HL-60 (cell line): ENCODE data around the gene PECR.
"Not testable (repeated sequence)": the region's sequence is repeated elsewhere in the genome, so short reads cannot be mapped to it uniquely, and the experiment has no call there.

ENCODE experiments used
- DNase-seq, 2 experiments: peaks; one replicate each; pipeline ENCODE4 v3.0.0-alpha.2; 2010 to 2020; ENCODE audit warnings: low read depth in 1 of 2, low spot score in 1 of 2
- H3K27ac ChIP-seq: fragments of 250-450 bp; sonication (Bioruptor Pico); replicated peaks from 2 replicates; pipeline ENCODE4 v1.5.1; 2020; ENCODE audit warnings: mild to moderate bottlenecking, moderate library complexity
- H3K27me3 ChIP-seq: fragments of 250-450 bp; sonication (Bioruptor Pico); 2 replicates; pipeline ENCODE4 v1.5.1; 2021; ENCODE audit warnings: mild to moderate bottlenecking, moderate library complexity; ENCODE audit not compliant: insufficient read depth, poor library complexity, severe bottlenecking
- H3K4me3 ChIP-seq: replicated peaks from 2 replicates; pipeline ENCODE4 v1.5.1; 2011; ENCODE audit warnings: mild to moderate bottlenecking, control low read depth, low read length; ENCODE audit not compliant: insufficient read depth
- CTCF ChIP-seq: IDR thresholded peaks from one replicate; pipeline ENCODE4 v1.5.1; 2011; ENCODE audit warnings: low read length, control low read depth, inconsistent platforms; ENCODE audit not compliant: insufficient read depth
- GABPA ChIP-seq: IDR thresholded peaks from 2 replicates; pipeline ENCODE4 v1.6.1; 2012; ENCODE audit warnings: low read depth
- POLR2AphosphoS5 ChIP-seq: IDR thresholded peaks from 2 replicates; pipeline ENCODE4 v1.6.1; 2012; ENCODE audit warnings: low read depth
- REST ChIP-seq: IDR thresholded peaks from 2 replicates; pipeline ENCODE4 v1.6.1; 2012; ENCODE audit warnings: low read depth; ENCODE audit not compliant: insufficient replicate concordance
- SPI1 ChIP-seq: IDR thresholded peaks from 2 replicates; pipeline ENCODE4 v1.6.1; 2012; ENCODE audit warnings: low read depth, mild to moderate bottlenecking, borderline replicate concordance

PECR gene

DNA sequence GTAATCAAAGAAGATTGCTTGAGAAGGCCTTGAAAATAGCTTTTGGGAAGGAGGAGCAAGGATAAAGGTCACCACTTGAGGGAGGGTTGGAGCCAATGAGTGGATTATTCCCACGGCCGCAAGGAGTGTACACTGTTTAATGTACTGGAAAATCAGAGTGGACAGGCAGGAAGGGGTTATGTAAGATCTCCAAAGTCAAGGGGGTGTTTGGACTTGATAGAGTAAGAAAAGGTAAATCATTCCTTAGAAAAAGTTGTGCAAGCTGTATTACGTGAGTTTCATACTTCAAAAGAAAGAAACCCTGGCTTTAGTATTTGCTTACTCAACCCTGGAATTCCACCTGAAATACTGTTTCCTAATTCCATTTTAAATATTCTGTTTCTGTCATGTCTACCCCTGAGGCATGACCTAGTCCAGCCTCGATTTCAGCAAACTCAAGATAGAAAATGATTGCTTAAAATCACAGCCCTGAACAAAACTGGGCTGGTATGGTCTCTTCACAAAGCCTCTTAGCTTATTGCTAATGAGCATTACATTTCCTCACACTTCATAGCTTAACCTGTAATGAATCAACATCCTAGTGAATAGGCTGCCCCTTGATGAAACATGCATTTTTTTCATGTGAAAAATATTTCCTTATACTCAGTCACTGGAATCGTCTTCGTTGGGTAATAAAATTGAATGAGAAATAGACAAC is 69.3 kb downstream of the PECR start:
- TF ChIP-seq GABPA (no peak), REST (no peak), SPI1 (no peak), POLR2AphosphoS5 (no peak), CTCF (no peak)
- Histone ChIP-seq H3K27me3 (peaks cover 21% of the 10 kb centered on the region), H3K4me3 (no peak overlapping the region), H3K27ac (no peak overlapping the region)
- DNase-seq = no peak

- H3K27ac ChIP-seq, DNase-seq, H3K4me3 ChIP-seq: not testable (repeated sequence)
- peaks cover 12% of the 10 kb centered on the region for H3K27me3 ChIP-seq
Measured at GRCh38 chr2:216009215-216009614, 72.4 kb downstream of the PECR start.

- H3K27me3 ChIP-seq = peaks cover 12% of the 10 kb centered on the region
- TF ChIP-seq GABPA = no peak
- no peak for TF ChIP-seq SPI1
- TF ChIP-seq REST = no peak
- TF ChIP-seq CTCF = no peak
- TF ChIP-seq POLR2AphosphoS5 = no peak
- no peak for DNase-seq
- H3K27ac ChIP-seq = no peak overlapping the region
- H3K4me3 ChIP-seq = no peak overlapping the region
Measured at GRCh38 chr2:216008387-216008786, 73.2 kb downstream of the PECR start.

GRCh38 chr2:216006164-216006663 is 75.4 kb downstream of the PECR start:
- peak in 1 of 2 experiments; percentile 11 for DNase-seq
- no peak overlapping the region for H3K27ac ChIP-seq
- TF ChIP-seq CTCF = no peak
- no peak for TF ChIP-seq SPI1
- no peak for TF ChIP-seq REST
- TF ChIP-seq POLR2AphosphoS5 = no peak
- no peak for TF ChIP-seq GABPA
- no peaks in the 10 kb centered on the region for H3K27me3 ChIP-seq
- H3K4me3 ChIP-seq = no peak overlapping the region
